Measurements from ENCODE around the gene ATP5ME. TPM values are rescaled to one million over a fixed set of nuclear protein-coding genes. Genes with fewer than 3 reads are reported as not detected.

Gene ATP5ME
- total and polyA plus RNA-seq, 2 of the 13 experiments (the other 11 are each of a cell fraction or from before 2014, with no cell fraction given), result 305 to 753 TPM

GRCh38 chr4:705278-706082 is 31.4 kb upstream of the ATP5ME start, which contains the start of gene PCGF3 (continued):
- TF ChIP-seq ARID2 (CRISPR knock-in tag; IDR thresholded peaks at IDR 0.05; ENCODE audit: borderline replicate concordance) (no peak), PHB2 (IDR thresholded peaks at IDR 0.05; ENCODE audit: partially characterized antibody) (no peak), SOX5 (CRISPR knock-in tag; IDR thresholded peaks at IDR 0.05; ENCODE audit: borderline replicate concordance) (no peak), TEAD2 (CRISPR knock-in tag; IDR thresholded peaks at IDR 0.05) (no peak), PRDM4 (CRISPR knock-in tag; IDR thresholded peaks at IDR 0.05; ENCODE audit: borderline replicate concordance) (no peak), KMT2B (CRISPR knock-in tag; IDR thresholded peaks at IDR 0.05) (no peak), HNRNPH1 (optimal IDR thresholded peaks at IDR 0.05; ENCODE audit: low read depth, low read length) (no peak), EZH2 (conservative IDR thresholded peaks at IDR 0.05; ENCODE audit: low read depth, low read length) (no peak), ZNF441 (CRISPR knock-in tag; IDR thresholded peaks at IDR 0.05; ENCODE audit: borderline replicate concordance) (no peak), ZNF317 (CRISPR knock-in tag; IDR thresholded peaks at IDR 0.05) (no peak), ZFX (CRISPR knock-in tag; IDR thresholded peaks at IDR 0.05; ENCODE audit: low read depth) (peak; percentile 95), ZNF577 (CRISPR knock-in tag; IDR thresholded peaks at IDR 0.05; ENCODE audit: borderline replicate concordance, low read depth) (no peak), ZNF251 (CRISPR knock-in tag; IDR thresholded peaks at IDR 0.05) (no peak), ZNF790 (CRISPR knock-in tag; IDR thresholded peaks at IDR 0.05; ENCODE audit: borderline replicate concordance) (no peak), TOPORS (CRISPR knock-in tag; IDR thresholded peaks at IDR 0.05) (no peak), FLYWCH1 (CRISPR knock-in tag; IDR thresholded peaks at IDR 0.05) (0 out of 2 replicates have a peak, but pooled peaks have one; percentile 58), ZSCAN9 (CRISPR knock-in tag; IDR thresholded peaks at IDR 0.05; ENCODE audit: borderline replicate concordance) (no peak; the same call in 1 of the 2 replicates), KLF9 (CRISPR knock-in tag; IDR thresholded peaks at IDR 0.05; ENCODE audit: low read depth) (no peak), SALL1 (CRISPR knock-in tag; IDR thresholded peaks at IDR 0.05) (peak; percentile 46; the same call in 1 of the 2 replicates), HNRNPLL (IDR thresholded peaks at IDR 0.05; ENCODE audit: low read depth, low read length, poor library complexity, severe bottlenecking) (no peak), PRDM15 (CRISPR knock-in tag; IDR thresholded peaks at IDR 0.05) (no peak), DBP (CRISPR knock-in tag; IDR thresholded peaks at IDR 0.05; ENCODE audit: not compliant biosample characterization) (no peak), PAX8 (CRISPR knock-in tag; IDR thresholded peaks at IDR 0.05; ENCODE audit: borderline replicate concordance) (no peak), ZMYM4 (CRISPR knock-in tag; IDR thresholded peaks at IDR 0.05) (0 out of 2 replicates have a peak, but pooled peaks have one; percentile 13)

Data from HepG2 (cell line).